IMR-90 (cell line): Measurements from ENCODE around the gene RIC8B. TPM values are rescaled to one million over a fixed set of nuclear protein-coding genes. Genes with fewer than 3 reads are reported as not detected.

Experiments
- ATAC-seq: fragments of 200-7000 bp; cut with Tn5 transposase; 2 replicates; pipeline ENCODE4 v1.9.1; 2020; ENCODE audit warnings: low read depth, mild to moderate bottlenecking, moderate library complexity
- BruUV-seq: library from RNA; stranded (reverse); fragments of 400-500 nt; replicated peaks from 2 replicates; lab custom pipeline; 2021; lab: Mats Ljungman, UMichigan
- CTCF ChIA-PET: fragments of 300-600 bp; formaldehyde crosslinking; extraction: SDS; loops from one replicate; lab custom pipeline; 2021; ENCODE audit warnings: antibody characterized with exemption; lab: Yijun Ruan, JAX
- POLR2A ChIA-PET: fragments of 300-600 bp; sonication (Branson Sonifier 250); formaldehyde crosslinking; loops from one replicate; lab custom pipeline; 2022; ENCODE audit warnings: antibody characterized with exemption; ENCODE audit not compliant: unreplicated experiment; lab: Charles Lee
- DNase-seq: peaks from one replicate; pipeline ENCODE4 v3.0.0; 2013
- H2AFZ ChIP-seq: replicated peaks from 2 replicates; pipeline ENCODE3; 2013; ENCODE audit warnings: low read length, mild to moderate bottlenecking; ENCODE audit not compliant: poor library complexity
- H2AK5ac ChIP-seq: 2 replicates; pipeline ENCODE4 v1.6.1; 2013; ENCODE audit warnings: low read depth, low read length, inconsistent platforms
- H2AK9ac ChIP-seq: replicated peaks from 2 replicates; pipeline ENCODE3; 2013; ENCODE audit warnings: mild to moderate bottlenecking, low read depth, low read length, moderate library complexity; ENCODE audit not compliant: poor library complexity
- H2BK120ac ChIP-seq: 2 replicates; pipeline ENCODE4 v1.6.1; 2013; ENCODE audit warnings: low read depth, low read length, inconsistent platforms
- H2BK15ac ChIP-seq: 3 replicates; pipeline ENCODE4 v1.6.1; 2013; ENCODE audit warnings: low read depth, low read length, inconsistent platforms
- H2BK20ac ChIP-seq: 2 replicates; pipeline ENCODE4 v1.6.1; 2013; ENCODE audit warnings: low read depth, mild to moderate bottlenecking, inconsistent platforms, low read length, moderate library complexity
- H2BK5ac ChIP-seq: 2 replicates; pipeline ENCODE4 v1.6.1; 2013; ENCODE audit warnings: mild to moderate bottlenecking, low read depth, low read length, inconsistent platforms; ENCODE audit not compliant: poor library complexity, severe bottlenecking
- H3K14ac ChIP-seq: replicated peaks from 2 replicates; pipeline ENCODE4 v1.6.1; 2013; ENCODE audit warnings: low read depth, low read length, inconsistent platforms
- H3K18ac ChIP-seq: 2 replicates; pipeline ENCODE4 v1.6.1; 2013; ENCODE audit warnings: low read depth, low read length, control low read depth
- H3K23ac ChIP-seq: 2 replicates; pipeline ENCODE4 v1.6.1; 2013; ENCODE audit warnings: low read depth, low read length, inconsistent platforms
- H3K27ac ChIP-seq: 2 replicates; pipeline ENCODE4 v1.5.1; 2013; ENCODE audit warnings: mild to moderate bottlenecking, control low read depth, low read length; ENCODE audit not compliant: insufficient read depth
- H3K27me3 ChIP-seq: 2 replicates; pipeline ENCODE4 v1.6.1; 2013; ENCODE audit warnings: low read length; ENCODE audit not compliant: control insufficient read depth, insufficient read depth
- H3K36me3 ChIP-seq: 2 replicates; pipeline ENCODE4 v1.6.1; 2013; ENCODE audit warnings: low read length, mixed read lengths; ENCODE audit not compliant: control insufficient read depth, insufficient read depth
- H3K4ac ChIP-seq: 2 replicates; pipeline ENCODE4 v1.6.1; 2013; ENCODE audit warnings: low read depth, low read length, inconsistent platforms
- H3K4me1 ChIP-seq: 2 replicates; pipeline ENCODE4 v1.6.1; 2013; ENCODE audit warnings: low read length, mixed read lengths; ENCODE audit not compliant: control insufficient read depth, insufficient read depth
- H3K4me2 ChIP-seq: 2 replicates; pipeline ENCODE4 v1.6.1; 2013; ENCODE audit warnings: low read depth, mild to moderate bottlenecking, control low read depth, low read length, moderate library complexity
- H3K4me3 ChIP-seq: 2 replicates; pipeline ENCODE4 v1.5.1; 2013; ENCODE audit warnings: low read depth, mild to moderate bottlenecking, control low read depth, low read length, moderate library complexity; ENCODE audit not compliant: insufficient read depth
- H3K56ac ChIP-seq: 2 replicates; pipeline ENCODE4 v1.6.1; 2013; ENCODE audit warnings: low read length, inconsistent platforms; ENCODE audit not compliant: insufficient read depth; ENCODE audit errors: extremely low read depth
- H3K79me1 ChIP-seq, 2 experiments: 2 replicates each; pipeline ENCODE4 v1.6.1; 2013; ENCODE audit warnings: low read length in 2 of 2, inconsistent platforms in 1 of 2, low read depth in 1 of 2
- H3K9ac ChIP-seq: 2 replicates; pipeline ENCODE4 v1.6.1; 2013; ENCODE audit warnings: low read depth, low read length, control low read depth
- H3K9me1 ChIP-seq: 2 replicates; pipeline ENCODE4 v1.6.1; 2013; ENCODE audit warnings: low read length, inconsistent platforms; ENCODE audit not compliant: insufficient read depth
- H3K9me3 ChIP-seq: 2 replicates; pipeline ENCODE4 v1.6.1; 2013; ENCODE audit warnings: low read length; ENCODE audit not compliant: control insufficient read depth, insufficient read depth
- H4K20me1 ChIP-seq: 2 replicates; pipeline ENCODE4 v1.6.1; 2013; ENCODE audit warnings: low read length, inconsistent platforms; ENCODE audit not compliant: insufficient read depth
- H4K5ac ChIP-seq: 2 replicates; pipeline ENCODE4 v1.6.1; 2013; ENCODE audit warnings: mild to moderate bottlenecking, low read depth, low read length, control low read depth
- H4K8ac ChIP-seq, 2 experiments: 2 replicates each; pipeline ENCODE4 v1.6.1; 2013; ENCODE audit warnings: low read depth in 2 of 2, low read length in 2 of 2, control low read depth in 1 of 2, inconsistent platforms in 1 of 2
- H4K91ac ChIP-seq: 2 replicates; pipeline ENCODE4 v1.6.1; 2013; ENCODE audit warnings: low read depth, low read length, inconsistent platforms; ENCODE audit not compliant: insufficient read depth
- BHLHE40 ChIP-seq: fragments of 150-350 bp; IDR thresholded peaks from 2 replicates; pipeline ENCODE4 v1.6.1; 2016; ENCODE audit warnings: mild to moderate bottlenecking, low read depth, low read length
- CHD1 ChIP-seq: IDR thresholded peaks from 2 replicates; pipeline ENCODE4 v1.6.1; 2012; ENCODE audit warnings: low read depth, low read length, improper control_type of control experiment
- CTCF ChIP-seq: conservative IDR thresholded peaks from 2 replicates; pipeline ENCODE4 v1.5.1; 2012; ENCODE audit warnings: mild to moderate bottlenecking, low read depth, low read length, improper control_type of control experiment
- ELK1 ChIP-seq: fragments of 150-350 bp; IDR thresholded peaks from 2 replicates; pipeline ENCODE4 v1.6.1; 2016; ENCODE audit warnings: low read depth, mild to moderate bottlenecking, low read length, moderate library complexity, borderline replicate concordance
- FOS ChIP-seq: fragments of 150-350 bp; IDR thresholded peaks from 2 replicates; pipeline ENCODE4 v1.6.1; 2016; ENCODE audit warnings: low read depth, low read length
- MAFK ChIP-seq: IDR thresholded peaks from 2 replicates; pipeline ENCODE4 v1.6.1; 2012; ENCODE audit warnings: low read depth, low read length, improper control_type of control experiment
- MAZ ChIP-seq: IDR thresholded peaks from 2 replicates; pipeline ENCODE4 v1.6.1; 2012; ENCODE audit warnings: low read depth, mild to moderate bottlenecking, low read length, improper control_type of control experiment, moderate library complexity, borderline replicate concordance
- MXI1 ChIP-seq: IDR thresholded peaks from 2 replicates; pipeline ENCODE4 v1.6.1; 2012; ENCODE audit warnings: low read depth, mild to moderate bottlenecking, low read length, moderate library complexity, borderline replicate concordance
- NFE2L2 ChIP-seq: fragments of 150-350 bp; IDR thresholded peaks from 2 replicates; pipeline ENCODE4 v1.6.1; 2016; ENCODE audit warnings: low read depth, mild to moderate bottlenecking, low read length
- POLR2A ChIP-seq: IDR thresholded peaks from 2 replicates; pipeline ENCODE4 v1.6.1; 2012; ENCODE audit warnings: mild to moderate bottlenecking, low read depth, low read length
- RAD21 ChIP-seq: IDR thresholded peaks from 2 replicates; pipeline ENCODE4 v1.6.1; 2012; ENCODE audit warnings: low read length, improper control_type of control experiment
- RCOR1 ChIP-seq: IDR thresholded peaks from 2 replicates; pipeline ENCODE4 v1.6.1; 2012; ENCODE audit warnings: mild to moderate bottlenecking, low read length, improper control_type of control experiment; ENCODE audit not compliant: insufficient replicate concordance
- RFX5 ChIP-seq: IDR thresholded peaks from 2 replicates; pipeline ENCODE4 v1.8.0; 2012; ENCODE audit warnings: low read depth, mild to moderate bottlenecking, low read length, moderate library complexity
- SMC3 ChIP-seq: fragments of 150-350 bp; IDR thresholded peaks from 2 replicates; pipeline ENCODE4 v1.6.1; 2016; ENCODE audit warnings: low read depth, mild to moderate bottlenecking, antibody characterized with exemption, low read length, moderate library complexity
- USF2 ChIP-seq: fragments of 150-350 bp; IDR thresholded peaks from 2 replicates; pipeline ENCODE4 v1.6.1; 2017; ENCODE audit warnings: mild to moderate bottlenecking, antibody characterized with exemption, low read length, low read depth
- WGBS, 2 experiments: methylation state at CpG; one replicate each; pipeline versions ENCODE4 v1.1.5 to v1.1.7; 2013; ENCODE audit warnings: missing lambda C conversion rate in 2 of 2; ENCODE audit not compliant: insufficient read length in 1 of 2; ENCODE audit errors: extremely low coverage in 2 of 2; 5-methylcytosine and 5-hydroxymethylcytosine counted together
- dilution Hi-C: fragments of 300-500 bp; cut with HindIII; formaldehyde crosslinking; loops from one replicate; pipeline ENCODE4 v1.14.3; 2018; ENCODE audit warnings: low sequenced_read_pairs; ENCODE audit not compliant: unreplicated experiment
- in situ Hi-C: fragments of 300-500 bp; cut with MboI; formaldehyde crosslinking; loops from 3 replicates; pipeline ENCODE4 v1.14.3; 2019; ENCODE audit warnings: low sequenced_read_pairs, inconsistent platforms, mixed read lengths
- intact Hi-C: fragments of 100-400 bp; cut with micrococcal nuclease; formaldehyde crosslinking; loops from 2 replicates; pipeline ENCODE4 v1.10.0; 2022
- polyA plus RNA-seq, 3 experiments: library from polyadenylated mRNA; depleted of rRNA; stranded (reverse); fragments of >200 nt; gene quantifications; 2 replicates each; pipeline ENCODE4 v1.2.3, GENCODE V29; 2012; ENCODE audit warnings: low replicate concordance in 1 of 3
- total RNA-seq: library from RNA; depleted of rRNA; stranded (reverse); fragments of >200 nt; gene quantifications from 2 replicates; pipeline ENCODE4 v1.2.3, GENCODE V29; 2012

The RIC8B gene
- total and polyA plus RNA-seq, 2 of the 4 experiments (the other 2 are of a cell fraction) = 5.5 to 19.5 TPM

GRCh38 chr12:106840243-106840642, 65.8 kb downstream of the RIC8B start:
- Histone ChIP-seq H2AK5ac (no peak overlapping the region), H3K18ac (0 out of 2 replicates have a peak overlapping the region, but pooled peaks have one; percentile 18), H3K9me1 (0 out of 2 replicates have a peak, but pooled peaks cover 3% of the 10 kb centered on the region), H2AK9ac (no peak overlapping the region), H3K14ac (no peak overlapping the region), H2BK120ac (peak overlapping the region; percentile 33; the same call in 1 of the 2 replicates), H3K56ac (no peak overlapping the region), H3K9ac (no peak overlapping the region), H3K27ac (no peak overlapping the region; the same call in 1 of the 2 replicates), H4K20me1 (no peaks in the 10 kb centered on the region), H3K79me1 (peaks cover 0 to 6% of the 10 kb centered on the region in 2 experiments; a peak in 1 of 4 replicates), H3K23ac (peak overlapping the region; percentile 33; the same call in 1 of the 2 replicates), H4K5ac (no peak overlapping the region), H2BK20ac (no peak overlapping the region), H3K4ac (peak overlapping the region; percentile 11; the same call in 1 of the 2 replicates), H4K91ac (0 out of 2 replicates have a peak overlapping the region, but pooled peaks have one; percentile 8), H2BK15ac (no peak overlapping the region; the same call in 2 of the 3 replicates), H2BK5ac (peak overlapping the region; percentile 65), H4K8ac (0 out of 4 replicates have a peak overlapping the region, but pooled peaks of 1 of the 2 experiments have one; percentile 15), H3K4me1 (peaks cover 5% of the 10 kb centered on the region), H3K4me3 (no peak overlapping the region), H3K27me3 (no peaks in the 10 kb centered on the region), H2AFZ (no peak overlapping the region), H3K9me3 (no peaks in the 10 kb centered on the region), H3K36me3 (peaks cover 3% of the 10 kb centered on the region; the same call in 1 of the 2 replicates), H3K4me2 (peak overlapping the region; percentile 83)
- no CpG with 5 or more reads among the region's 1 CpG for WGBS, 2 experiments
- DNase-seq = peak; percentile 64
- dilution Hi-C loops = no loop called here
- in situ Hi-C loops = loop anchor here (10.0 kb wide), 1 partner anchor 455 kb away; no protein-coding TSS in a partner anchor
- ATAC-seq = peak; percentile 94
- intact Hi-C loops = loop anchor here (5.0 to 10.0 kb wide), 5 partner anchors 82 to 613 kb away; partner anchors contain the start of genes POLR3B and RFX4
- BruUV-seq = no TSS peak
- ChIA-PET POLR2A (no interaction called here), CTCF (interaction anchor here (0.8 to 1.4 kb wide), 2 partner anchors 11 to 408 kb away, joined by 3 to 4 read pairs; no protein-coding TSS in a partner anchor)
- TF ChIP-seq USF2 (no peak), FOS (no peak), MAZ (no peak), RFX5 (no peak), NFE2L2 (no peak), CTCF (no peak), MXI1 (no peak), MAFK (no peak), RAD21 (no peak), ELK1 (no peak), POLR2A (no peak), BHLHE40 (no peak), CHD1 (no peak), RCOR1 (no peak), SMC3 (no peak)
